ENCODE data around the gene SBK2. TPM values are rescaled to one million over a fixed set of nuclear protein-coding genes. Genes with fewer than 3 reads are reported as not detected.

The SBK2 gene
- total RNA-seq, 4 donors from 2014 or later = not detected

GRCh38 chr19:55567708-55568328, 30.9 kb upstream of the SBK2 start:
- intact Hi-C loops (cut with DNase I) = no loop called here
- TF ChIP-seq POLR2A (IDR thresholded peaks at IDR 0.05) (no peak), CTCF (IDR thresholded peaks at IDR 0.05) (no peak)

GRCh38 chr19:55566823-55567222, 29.9 kb upstream of the SBK2 start:
- intact Hi-C loops (cut with DNase I) = no loop called here
- DNase-seq = no peak
- Histone ChIP-seq H3K4me3 (replicated peaks in 1 of 3) (no peak overlapping the region), H3K9me3 (no peaks in the 10 kb centered on the region), H3K4me1 (no peaks in the 10 kb centered on the region), H3K36me3 (no peaks in the 10 kb centered on the region), H3K27me3 (no peaks in the 10 kb centered on the region), H3K27ac (no peak overlapping the region)
- WGBS, 2 donors = 44 to 57% methylated on average over 9 of the region's 9 CpGs
- TF ChIP-seq POLR2A (IDR thresholded peaks at IDR 0.05) (no peak), CTCF (IDR thresholded peaks at IDR 0.05) (no peak)

More at GRCh38 chr19:55567708-55568328, 30.9 kb upstream of the SBK2 start:
- DNase-seq = no peak
- Histone ChIP-seq H3K27ac (no peak overlapping the region), H3K9me3 (no peaks in the 10 kb centered on the region), H3K36me3 (no peaks in the 10 kb centered on the region), H3K4me3 (replicated peaks in 1 of 3) (no peak overlapping the region), H3K4me1 (no peaks in the 10 kb centered on the region), H3K27me3 (no peaks in the 10 kb centered on the region)

GRCh38 chr19:55563261-55563690, 26.3 kb upstream of the SBK2 start:
- no peak for DNase-seq
- Histone ChIP-seq H3K4me3 (replicated peaks in 1 of 3) (no peak overlapping the region), H3K9me3 (no peaks in the 10 kb centered on the region), H3K27ac (no peak overlapping the region), H3K27me3 (no peaks in the 10 kb centered on the region), H3K36me3 (no peaks in the 10 kb centered on the region), H3K4me1 (peaks cover 2 to 4% of the 10 kb centered on the region in 2 donors)
- TF ChIP-seq CTCF (IDR thresholded peaks at IDR 0.05) (no peak), POLR2A (IDR thresholded peaks at IDR 0.05) (no peak)
- WGBS, 2 donors = 66 to 68% methylated on average over 12 of the region's 12 CpGs
- intact Hi-C loops (cut with DNase I) = no loop called here

DNA sequence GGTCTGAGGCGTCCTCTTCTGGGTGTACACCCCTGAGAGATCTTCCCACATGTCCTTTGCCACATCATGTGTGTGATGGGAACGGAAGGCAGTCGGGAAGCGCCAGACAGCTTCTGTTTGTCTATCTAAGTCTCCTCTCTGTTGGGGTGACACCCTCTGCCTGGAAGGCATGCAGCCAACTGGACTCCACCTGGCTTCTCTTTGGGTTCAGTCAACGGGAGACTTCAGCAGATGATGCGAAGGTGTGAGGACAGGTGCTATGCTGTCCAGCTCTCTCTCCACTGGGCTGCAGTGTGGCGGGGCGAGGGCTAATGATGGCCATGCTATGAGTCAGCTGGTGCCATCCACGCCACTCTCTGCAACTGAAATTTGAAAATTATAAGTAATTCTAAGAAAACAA, 22.8 kb upstream of the SBK2 start:
- no peaks in the 10 kb centered on the region for H3K36me3 ChIP-seq
- DNase-seq = no peak
- no peaks in the 10 kb centered on the region for H3K27me3 ChIP-seq
- no peak overlapping the region for H3K27ac ChIP-seq
- peaks cover 4 to 7% of the 10 kb centered on the region in 2 donors for H3K4me1 ChIP-seq
- intact Hi-C loops (cut with DNase I) = no loop called here
- no peak overlapping the region for H3K4me3 ChIP-seq (replicated peaks in 1 of 3)
- no peaks in the 10 kb centered on the region for H3K9me3 ChIP-seq
- no peak for TF ChIP-seq POLR2A (IDR thresholded peaks at IDR 0.05)
- TF ChIP-seq CTCF (IDR thresholded peaks at IDR 0.05) = no peak
- WGBS, 2 donors = 84% methylated on average over 9 of the region's 9 CpGs

DNA sequence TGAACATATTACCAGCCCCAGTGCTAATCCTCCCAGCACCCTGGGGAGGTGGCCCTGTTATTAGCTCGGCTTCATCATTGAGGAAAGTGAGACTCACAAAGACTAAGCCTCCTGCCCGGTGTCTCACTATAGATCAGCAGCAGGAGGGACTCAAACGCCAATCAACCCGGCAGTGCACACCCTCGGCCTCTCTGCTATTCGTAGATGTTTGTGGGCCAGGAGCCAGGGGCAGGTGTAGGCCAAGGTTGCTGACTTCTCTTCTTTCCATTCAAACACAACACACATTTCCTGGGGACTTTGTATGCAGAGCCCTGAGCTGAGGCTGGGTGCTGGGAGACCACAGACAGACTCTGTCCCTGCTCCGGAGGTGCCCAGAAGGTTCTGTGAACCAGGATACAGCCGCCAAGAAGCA, 17.8 kb upstream of the SBK2 start:
- DNase-seq = no peak
- 77 to 78% methylated on average over 3 to 8 of the region's 8 CpGs for WGBS, 2 donors
- TF ChIP-seq CTCF (IDR thresholded peaks at IDR 0.05) (no peak), POLR2A (IDR thresholded peaks at IDR 0.05) (no peak)
- Histone ChIP-seq H3K9me3 (no peaks in the 10 kb centered on the region), H3K4me1 (peaks cover 18 to 19% of the 10 kb centered on the region in 2 donors), H3K27me3 (no peaks in the 10 kb centered on the region), H3K4me3 (replicated peaks in 1 of 3) (no peak overlapping the region), H3K27ac (no peak overlapping the region), H3K36me3 (no peaks in the 10 kb centered on the region)
- intact Hi-C loops (cut with DNase I) = no loop called here
